H1 (cell line): ENCODE data around the gene LLGL1. TPM values are rescaled to one million over a fixed set of nuclear protein-coding genes. Genes with fewer than 3 reads are reported as not detected.

ENCODE experiments used
- CTCF ChIA-PET: fragments of 300-600 bp; sonication (Branson Sonifier 250); formaldehyde crosslinking; loops from one replicate; lab custom pipeline; 2021; ENCODE audit not compliant: partially characterized antibody; lab: Charles Lee
- POLR2A ChIA-PET: fragments of 300-600 bp; sonication (Branson Sonifier 250); formaldehyde crosslinking; loops from one replicate; lab custom pipeline; 2021; ENCODE audit warnings: inconsistent platforms; ENCODE audit not compliant: partially characterized antibody; lab: Charles Lee
- DNase-seq, 2 experiments: peaks; one replicate each; pipeline versions ENCODE4 v3.0.0 to v3.0.0-alpha.2; 2010 to 2022; ENCODE audit warnings: low spot score in 2 of 2, low read depth in 1 of 2, mixed read lengths in 1 of 2
- FAIRE-seq: peaks from 2 replicates; lab custom pipeline; 2011; peaks lifted over from hg19 to GRCh38; lab: Jason Lieb, UNC
- H2AFZ ChIP-seq: 2 replicates; pipeline ENCODE4 v1.8.1; 2012; ENCODE audit warnings: low read length, inconsistent platforms
- H2AK5ac ChIP-seq: 2 replicates; pipeline ENCODE4 v1.6.1; 2013; ENCODE audit warnings: low read depth, low read length
- H2BK120ac ChIP-seq: replicated peaks from 2 replicates; pipeline ENCODE3; 2013; ENCODE audit warnings: low read depth, low read length, inconsistent platforms
- H2BK12ac ChIP-seq: 2 replicates; pipeline ENCODE4 v1.6.1; 2013; ENCODE audit warnings: low read depth, low read length
- H2BK15ac ChIP-seq: 2 replicates; pipeline ENCODE4 v1.6.1; 2013; ENCODE audit warnings: low read length
- H2BK20ac ChIP-seq: 2 replicates; pipeline ENCODE4 v1.6.1; 2013; ENCODE audit warnings: low read length
- H2BK5ac ChIP-seq: 2 replicates; pipeline ENCODE4 v1.6.1; 2013; ENCODE audit warnings: low read depth, low read length
- H3K14ac ChIP-seq: 2 replicates; pipeline ENCODE4 v1.6.1; 2013; ENCODE audit warnings: inconsistent platforms; ENCODE audit not compliant: insufficient read length
- H3K18ac ChIP-seq: 2 replicates; pipeline ENCODE4 v1.6.1; 2013; ENCODE audit warnings: low read length; ENCODE audit errors: extremely low read depth
- H3K23ac ChIP-seq: 2 replicates; pipeline ENCODE4 v1.6.1; 2013; ENCODE audit warnings: inconsistent platforms; ENCODE audit not compliant: insufficient read length
- H3K23me2 ChIP-seq: 2 replicates; pipeline ENCODE4 v1.6.1; 2013; ENCODE audit warnings: low read depth, low read length
- H3K27ac ChIP-seq: 2 replicates; pipeline ENCODE4 v1.6.1; 2011; ENCODE audit warnings: low read depth, low read length, inconsistent platforms
- H3K27me3 ChIP-seq, 4 experiments: replicated peaks in 1 of 4; 1 replicate in 1 of 4; 2 replicates in 3 of 4; pipeline versions ENCODE4 v1.6.1 to v1.8.1; 2011 to 2013; ENCODE audit warnings: low read length in 3 of 4, mild to moderate bottlenecking in 3 of 4, inconsistent platforms in 2 of 4, mixed read lengths in 2 of 4, moderate library complexity in 1 of 4; ENCODE audit not compliant: control insufficient read depth in 3 of 4, insufficient read depth in 3 of 4; ENCODE audit errors: extremely low read depth in 1 of 4
- H3K36me3 ChIP-seq, 4 experiments: 2 replicates each; pipeline versions ENCODE4 v1.6.1 to v1.8.1; 2011 to 2013; ENCODE audit warnings: mild to moderate bottlenecking in 4 of 4, low read length in 3 of 4, moderate library complexity in 2 of 4, control low read depth in 1 of 4, inconsistent platforms in 1 of 4; ENCODE audit not compliant: insufficient read depth in 4 of 4, control insufficient read depth in 2 of 4
- H3K4ac ChIP-seq: replicated peaks from 2 replicates; pipeline ENCODE3; 2013; ENCODE audit warnings: low read length, low read depth, mixed read lengths, inconsistent platforms; ENCODE audit not compliant: insufficient read length
- H3K4me1 ChIP-seq, 4 experiments: replicated peaks in 1 of 4; 1 replicate in 1 of 4; 2 replicates in 3 of 4; pipeline versions ENCODE4 v1.6.1 to v1.8.1; 2011 to 2013; ENCODE audit warnings: low read length in 3 of 4, inconsistent platforms in 2 of 4, mixed read lengths in 1 of 4; ENCODE audit not compliant: insufficient read depth in 4 of 4, control insufficient read depth in 3 of 4
- H3K4me2 ChIP-seq, 2 experiments: 2 replicates each; pipeline versions ENCODE4 v1.6.1 to v1.8.1; 2011 to 2013; ENCODE audit warnings: low read depth in 2 of 2, low read length in 2 of 2, control low read depth in 1 of 2, inconsistent platforms in 1 of 2, mild to moderate bottlenecking in 1 of 2; ENCODE audit not compliant: insufficient read depth in 1 of 2
- H3K4me3 ChIP-seq, 4 experiments: fragments of 200-600, 300-600 bp in 1 of 4; sonication (generic), shearing (Covaris generic), sonication (Bioruptor Twin) in 1 of 4; 2 replicates each; pipeline versions ENCODE4 v1.5.1 to v1.8.1; 2011 to 2016; ENCODE audit warnings: low read length in 4 of 4, low read depth in 3 of 4, control low read depth in 2 of 4, inconsistent platforms in 2 of 4, mild to moderate bottlenecking in 2 of 4, mixed read lengths in 1 of 4, moderate library complexity in 1 of 4; ENCODE audit not compliant: insufficient read depth in 2 of 4; ENCODE audit errors: extremely low read depth in 1 of 4
- H3K56ac ChIP-seq: replicated peaks from 2 replicates; pipeline ENCODE3; 2013; ENCODE audit warnings: low read depth, mild to moderate bottlenecking, mixed read lengths, low read length, inconsistent platforms; ENCODE audit not compliant: insufficient read length
- H3K79me1 ChIP-seq: 2 replicates; pipeline ENCODE4 v1.6.1; 2013; ENCODE audit warnings: low read depth, low read length, control low read depth
- H3K79me2 ChIP-seq, 2 experiments: 2 replicates each; pipeline versions ENCODE4 v1.6.1 to v1.8.1; 2012 to 2013; ENCODE audit warnings: low read length in 2 of 2, mild to moderate bottlenecking in 2 of 2, inconsistent platforms in 1 of 2; ENCODE audit not compliant: insufficient read depth in 2 of 2, control insufficient read depth in 1 of 2
- H3K9ac ChIP-seq, 4 experiments: replicated peaks in 1 of 4; 1 replicate in 1 of 4; 2 replicates in 3 of 4; pipeline versions ENCODE4 v1.6.1 to v1.8.1; 2011 to 2013; ENCODE audit warnings: low read depth in 3 of 4, low read length in 3 of 4, control low read depth in 2 of 4, mild to moderate bottlenecking in 2 of 4, moderate library complexity in 2 of 4, inconsistent platforms in 1 of 4; ENCODE audit errors: extremely low read depth in 1 of 4
- H3K9me3 ChIP-seq, 2 experiments: 2 replicates each; pipeline versions ENCODE4 v1.6.1 to v1.8.1; 2012 to 2013; ENCODE audit warnings: mild to moderate bottlenecking in 2 of 2, moderate library complexity in 2 of 2, control low read depth in 1 of 2, inconsistent platforms in 1 of 2, low read depth in 1 of 2, low read length in 1 of 2, mixed read lengths in 1 of 2; ENCODE audit not compliant: insufficient read depth in 2 of 2
- H4K20me1 ChIP-seq, 2 experiments: replicated peaks in 1 of 2; 2 replicates each; pipeline versions ENCODE3 to v1.8.1; 2011 to 2013; ENCODE audit warnings: inconsistent platforms in 2 of 2, low read length in 2 of 2, mild to moderate bottlenecking in 1 of 2; ENCODE audit not compliant: insufficient read depth in 2 of 2, control insufficient read depth in 1 of 2
- H4K5ac ChIP-seq: 2 replicates; pipeline ENCODE4 v1.6.1; 2013; ENCODE audit warnings: low read length, low read depth, mixed read lengths, inconsistent platforms; ENCODE audit not compliant: insufficient read length
- H4K8ac ChIP-seq: 2 replicates; pipeline ENCODE4 v1.8.0; 2013; ENCODE audit warnings: mild to moderate bottlenecking, moderate library complexity, low read length, inconsistent platforms; ENCODE audit not compliant: insufficient read depth; ENCODE audit errors: extremely low read depth
- H4K91ac ChIP-seq: replicated peaks from 2 replicates; pipeline ENCODE3; 2013; ENCODE audit warnings: low read length, mixed read lengths, inconsistent platforms; ENCODE audit not compliant: insufficient read length
- BRCA1 ChIP-seq: IDR thresholded peaks from 2 replicates; pipeline ENCODE4 v1.6.1; 2012; ENCODE audit warnings: low read depth, low read length, improper control_type of control experiment
- WGBS, 2 experiments: shearing (Covaris generic) in 1 of 2; methylation state at CpG; one replicate each; pipeline versions ENCODE4 v1.1.6 to v1.1.7; 2013 to 2015; ENCODE audit warnings: low lambda C conversion rate in 2 of 2, mixed read lengths in 2 of 2, inconsistent platforms in 1 of 2, low coverage in 1 of 2, missing lambda C conversion rate in 1 of 2; ENCODE audit not compliant: insufficient replicate concordance in 2 of 2, insufficient coverage in 1 of 2, insufficient read length in 1 of 2; ENCODE audit errors: extremely low coverage in 1 of 2, missing lambda C conversion rate in 1 of 2; 5-methylcytosine and 5-hydroxymethylcytosine counted together
- polyA plus RNA-seq, 7 experiments: library from polyadenylated mRNA; depleted of rRNA in 3 of 7; stranded (reverse) in 5 of 7; unstranded in 2 of 7; fragments of >200 nt in 5 of 7; fragments of 200-250 nt in 2 of 7; gene quantifications; 1 replicate in 5 of 7; 2 replicates in 1 of 7; 4 replicates in 1 of 7; pipeline versions ENCODE4 v1.2.1 to v1.2.3, GENCODE V29; 2011 to 2013; ENCODE audit warnings: missing spikeins in 2 of 7, mixed read lengths in 2 of 7
- total RNA-seq: library from RNA; stranded (reverse); fragmentation: NEBNext Ultra II Directional; extraction: Animal tissue kit (Norgen Biotek cat#: 25700); gene quantifications from 2 replicates; pipeline ENCODE4 v1.2.1, GENCODE V29; 2021

Gene LLGL1
- total and polyA plus RNA-seq, 2 of the 8 experiments (the other 6 are each of a cell fraction or from before 2014, with no cell fraction given), result 71.3 to 107 TPM

DNA sequence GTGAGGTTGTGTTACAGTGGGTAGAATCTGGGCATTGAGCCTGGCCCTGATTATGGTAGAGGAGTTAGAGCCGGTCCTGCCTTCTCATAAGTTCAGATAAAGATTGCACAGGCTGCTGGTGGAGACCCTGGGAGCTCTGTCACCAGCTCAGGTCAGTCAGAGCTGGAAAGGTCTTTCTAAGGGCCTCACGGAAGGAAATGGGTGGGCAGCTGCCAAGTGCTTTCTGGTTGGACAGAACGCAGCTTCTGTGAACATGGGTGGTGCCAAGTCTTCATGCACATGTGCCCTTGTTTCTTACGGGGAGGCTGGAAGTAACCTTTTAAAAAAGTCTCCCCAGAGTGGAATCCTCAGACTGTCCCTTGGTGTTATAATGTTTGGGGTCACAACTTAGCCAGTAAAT, 26.9 kb upstream of the LLGL1 start:
- no peak overlapping the region for H3K14ac ChIP-seq
- no peak overlapping the region for H2BK12ac ChIP-seq
- H3K9ac ChIP-seq, result no peak overlapping the region
- peaks cover 11 to 39% (median 28%) of the 10 kb centered on the region in 4 experiments; a peak in 7 of 8 replicates for H3K36me3 ChIP-seq
- WGBS, 2 experiments, result 87% methylated on average over 4 of the region's 4 CpGs; no CpG with 5 or more reads in 1 of the 2 experiments
- no peak overlapping the region for H2BK15ac ChIP-seq
- H2BK5ac ChIP-seq, result no peak overlapping the region
- H3K27me3 ChIP-seq, result no peaks in the 10 kb centered on the region
- no peak overlapping the region for H2BK20ac ChIP-seq
- POLR2A ChIA-PET, result interaction anchor here (1.1 to 4.4 kb wide), 3 partner anchors 10 to 26 kb away, joined by 3 to 34 read pairs (median 5); partner anchors contain the start of gene ALKBH5
- no peak overlapping the region for H3K27ac ChIP-seq
- no peak overlapping the region for H2AFZ ChIP-seq
- peaks cover 0 to 8% (median 4%) of the 10 kb centered on the region in 4 experiments; a peak in 5 of 7 replicates for H3K4me1 ChIP-seq
- CTCF ChIA-PET, result interaction anchor here (0.8 to 9.0 kb wide), 9 partner anchors 8 to 124 kb away, joined by 3 to 99 read pairs (median 4); no protein-coding TSS in a partner anchor
- no peak overlapping the region for H2BK120ac ChIP-seq
- H3K9me3 ChIP-seq, result no peaks in the 10 kb centered on the region
- peaks cover 8 to 75% of the 10 kb centered on the region in 2 experiments; a peak in 3 of 4 replicates for H3K79me2 ChIP-seq
- H3K23ac ChIP-seq, result no peak overlapping the region
- H4K8ac ChIP-seq, result no peak overlapping the region
- H3K4me2 ChIP-seq, result no peak overlapping the region
- DNase-seq (no peak), FAIRE-seq (no peak)
- H3K79me1 ChIP-seq, result peaks cover 32% of the 10 kb centered on the region
- no peak overlapping the region for H3K18ac ChIP-seq
- no peak overlapping the region for H2AK5ac ChIP-seq
- no peak overlapping the region for H3K4ac ChIP-seq
- H3K56ac ChIP-seq, result no peak overlapping the region
- H4K5ac ChIP-seq, result no peak overlapping the region
- no peak overlapping the region for H4K91ac ChIP-seq
- H3K23me2 ChIP-seq, result no peaks in the 10 kb centered on the region
- no peak overlapping the region for H3K4me3 ChIP-seq
- H4K20me1 ChIP-seq, result peaks cover 18 to 42% of the 10 kb centered on the region in 2 experiments
- TF ChIP-seq BRCA1, result no peak
